ENCODE measurements around the gene MAIP1.

The MAIP1 gene

GRCh38 chr2:199989822-199990221 lies 34.4 kb downstream of the MAIP1 start:
- no peak for DNase-seq (ENCODE audit: low spot score)

GRCh38 chr2:199991691-199992090 lies 36.3 kb downstream of the MAIP1 start:
- no peak for DNase-seq (ENCODE audit: low spot score)

GRCh38 chr2:199992296-199992695 lies 36.9 kb downstream of the MAIP1 start:
- no peak for DNase-seq (ENCODE audit: low spot score)

- DNase-seq (ENCODE audit: low spot score): no peak
Measured at GRCh38 chr2:199994371-199994770, 39.0 kb downstream of the MAIP1 start.

- DNase-seq (ENCODE audit: low spot score): no peak
Measured at GRCh38 chr2:199994896-199995295, 39.5 kb downstream of the MAIP1 start.

GRCh38 chr2:199997296-199997695 lies 41.9 kb downstream of the MAIP1 start:
- DNase-seq (ENCODE audit: low spot score): no peak

GRCh38 chr2:199999166-199999565 lies 43.8 kb downstream of the MAIP1 start:
- DNase-seq (ENCODE audit: low spot score): no peak

- DNase-seq (ENCODE audit: low spot score): no peak
Measured at GRCh38 chr2:200000444-200001163, 45.2 kb downstream of the MAIP1 start.

- no peak for DNase-seq (ENCODE audit: low spot score)
Measured at GRCh38 chr2:200003444-200003843, 48.1 kb downstream of the MAIP1 start.

GRCh38 chr2:200005675-200006074 lies 50.3 kb downstream of the MAIP1 start:
- no peak for DNase-seq (ENCODE audit: low spot score)

GRCh38 chr2:200007306-200007705 lies 51.9 kb downstream of the MAIP1 start:
- DNase-seq (ENCODE audit: low spot score): no peak

- no peak for DNase-seq (ENCODE audit: low spot score)
Measured at GRCh38 chr2:200012401-200012800, 57.0 kb downstream of the MAIP1 start.
